ENCODE results near the gene MB. TPM values are rescaled to one million over a fixed set of nuclear protein-coding genes. Genes with fewer than 3 reads are reported as not detected.

Gene MB
- total and polyA plus RNA-seq, 9 of the 15 experiments (the other 6 are each of a cell fraction or from before 2014, with no cell fraction given): not detected

- TF ChIP-seq, protein P1, sequence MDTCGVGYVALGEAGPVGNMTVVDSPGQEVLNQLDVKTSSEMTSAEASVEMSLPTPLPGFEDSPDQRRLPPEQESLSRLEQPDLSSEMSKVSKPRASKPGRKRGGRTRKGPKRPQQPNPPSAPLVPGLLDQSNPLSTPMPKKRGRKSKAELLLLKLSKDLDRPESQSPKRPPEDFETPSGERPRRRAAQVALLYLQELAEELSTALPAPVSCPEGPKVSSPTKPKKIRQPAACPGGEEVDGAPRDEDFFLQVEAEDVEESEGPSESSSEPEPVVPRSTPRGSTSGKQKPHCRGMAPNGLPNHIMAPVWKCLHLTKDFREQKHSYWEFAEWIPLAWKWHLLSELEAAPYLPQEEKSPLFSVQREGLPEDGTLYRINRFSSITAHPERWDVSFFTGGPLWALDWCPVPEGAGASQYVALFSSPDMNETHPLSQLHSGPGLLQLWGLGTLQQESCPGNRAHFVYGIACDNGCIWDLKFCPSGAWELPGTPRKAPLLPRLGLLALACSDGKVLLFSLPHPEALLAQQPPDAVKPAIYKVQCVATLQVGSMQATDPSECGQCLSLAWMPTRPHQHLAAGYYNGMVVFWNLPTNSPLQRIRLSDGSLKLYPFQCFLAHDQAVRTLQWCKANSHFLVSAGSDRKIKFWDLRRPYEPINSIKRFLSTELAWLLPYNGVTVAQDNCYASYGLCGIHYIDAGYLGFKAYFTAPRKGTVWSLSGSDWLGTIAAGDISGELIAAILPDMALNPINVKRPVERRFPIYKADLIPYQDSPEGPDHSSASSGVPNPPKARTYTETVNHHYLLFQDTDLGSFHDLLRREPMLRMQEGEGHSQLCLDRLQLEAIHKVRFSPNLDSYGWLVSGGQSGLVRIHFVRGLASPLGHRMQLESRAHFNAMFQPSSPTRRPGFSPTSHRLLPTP (IDR thresholded peaks at IDR 0.05; ENCODE audit: borderline replicate concordance, extremely low read depth, insufficient read length): no peak
- no peak for TF ChIP-seq EP300 (IDR thresholded peaks at IDR 0.05; ENCODE audit: low read length)
- TF ChIP-seq, protein P2, sequence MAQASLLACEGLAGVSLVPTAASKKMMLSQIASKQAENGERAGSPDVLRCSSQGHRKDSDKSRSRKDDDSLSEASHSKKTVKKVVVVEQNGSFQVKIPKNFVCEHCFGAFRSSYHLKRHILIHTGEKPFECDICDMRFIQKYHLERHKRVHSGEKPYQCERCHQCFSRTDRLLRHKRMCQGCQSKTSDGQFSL (CRISPR knock-in tag; IDR thresholded peaks at IDR 0.05): no peak
- TF ChIP-seq, protein P2 (tag; IDR thresholded peaks at IDR 0.05): no peak
- TF ChIP-seq ZNF134 (CRISPR knock-in tag; conservative IDR thresholded peaks at IDR 0.05): no peak
- no peak for TF ChIP-seq ZNF707 (CRISPR knock-in tag; conservative IDR thresholded peaks at IDR 0.05)
- no peak for TF ChIP-seq ZNF165 (CRISPR knock-in tag; IDR thresholded peaks at IDR 0.05; ENCODE audit: borderline replicate concordance)
- peak; percentile 39; the same call in 1 of the 2 replicates for TF ChIP-seq ARID1B (IDR thresholded peaks at IDR 0.05)
- TF ChIP-seq HINFP (tag; conservative IDR thresholded peaks at IDR 0.05; ENCODE audit: low read depth): no peak
- no peak for TF ChIP-seq ZNF384 (IDR thresholded peaks at IDR 0.05; ENCODE audit: low read depth, low read length)
- no peak for TF ChIP-seq FIP1L1 (IDR thresholded peaks at IDR 0.05; ENCODE audit: low read depth, low read length, poor library complexity, severe bottlenecking)
- peak; percentile 86 for TF ChIP-seq SOX6 (IDR thresholded peaks at IDR 0.05)
- TF ChIP-seq, protein P3, sequence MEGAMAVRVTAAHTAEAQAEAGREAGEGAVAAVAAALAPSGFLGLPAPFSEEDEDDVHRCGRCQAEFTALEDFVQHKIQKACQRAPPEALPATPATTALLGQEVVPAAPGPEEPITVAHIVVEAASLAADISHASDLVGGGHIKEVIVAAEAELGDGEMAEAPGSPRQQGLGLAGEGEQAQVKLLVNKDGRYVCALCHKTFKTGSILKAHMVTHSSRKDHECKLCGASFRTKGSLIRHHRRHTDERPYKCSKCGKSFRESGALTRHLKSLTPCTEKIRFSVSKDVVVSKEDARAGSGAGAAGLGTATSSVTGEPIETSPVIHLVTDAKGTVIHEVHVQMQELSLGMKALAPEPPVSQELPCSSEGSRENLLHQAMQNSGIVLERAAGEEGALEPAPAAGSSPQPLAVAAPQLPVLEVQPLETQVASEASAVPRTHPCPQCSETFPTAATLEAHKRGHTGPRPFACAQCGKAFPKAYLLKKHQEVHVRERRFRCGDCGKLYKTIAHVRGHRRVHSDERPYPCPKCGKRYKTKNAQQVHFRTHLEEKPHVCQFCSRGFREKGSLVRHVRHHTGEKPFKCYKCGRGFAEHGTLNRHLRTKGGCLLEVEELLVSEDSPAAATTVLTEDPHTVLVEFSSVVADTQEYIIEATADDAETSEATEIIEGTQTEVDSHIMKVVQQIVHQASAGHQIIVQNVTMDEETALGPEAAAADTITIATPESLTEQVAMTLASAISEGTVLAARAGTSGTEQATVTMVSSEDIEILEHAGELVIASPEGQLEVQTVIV (CRISPR knock-in tag; IDR thresholded peaks at IDR 0.05; ENCODE audit: borderline replicate concordance): no peak
- no peak for TF ChIP-seq DPF2 (IDR thresholded peaks at IDR 0.05)
- no peak for TF ChIP-seq BRD9 (IDR thresholded peaks at IDR 0.05; ENCODE audit: low read depth, partially characterized antibody)
- no peak for TF ChIP-seq CBFB (CRISPR knock-in tag; IDR thresholded peaks at IDR 0.05)
- TF ChIP-seq, protein P4, sequence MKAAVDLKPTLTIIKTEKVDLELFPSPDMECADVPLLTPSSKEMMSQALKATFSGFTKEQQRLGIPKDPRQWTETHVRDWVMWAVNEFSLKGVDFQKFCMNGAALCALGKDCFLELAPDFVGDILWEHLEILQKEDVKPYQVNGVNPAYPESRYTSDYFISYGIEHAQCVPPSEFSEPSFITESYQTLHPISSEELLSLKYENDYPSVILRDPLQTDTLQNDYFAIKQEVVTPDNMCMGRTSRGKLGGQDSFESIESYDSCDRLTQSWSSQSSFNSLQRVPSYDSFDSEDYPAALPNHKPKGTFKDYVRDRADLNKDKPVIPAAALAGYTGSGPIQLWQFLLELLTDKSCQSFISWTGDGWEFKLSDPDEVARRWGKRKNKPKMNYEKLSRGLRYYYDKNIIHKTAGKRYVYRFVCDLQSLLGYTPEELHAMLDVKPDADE (conservative IDR thresholded peaks at IDR 0.05; ENCODE audit: control insufficient read depth, low read depth, low read length): no peak
Observed at GRCh38 chr22:35661464-35661863, 44.3 kb upstream of the MB start (continued).
